Stimulated activated CD8-positive, alpha-beta memory T cell treated with anti-CD3 and anti-CD28 coated beads, Interleukin-7, amount 100 ng/mL, for 4 hours (primary cell): ENCODE measurements around the gene OTC.

Experiments
- DNase-seq, 2 donors: peaks; one replicate each; pipeline ENCODE4 v3.0.0-alpha.2; 2020; ENCODE audit warnings: low read depth in 2 of 2

Gene OTC

GRCh38 chrX:38357747-38358673 is 5.6 kb downstream of the OTC start:
- DNase-seq = no peak

GRCh38 chrX:38363046-38363445 is 10.6 kb downstream of the OTC start:
- no peak for DNase-seq

GRCh38 chrX:38365954-38366353 is 13.6 kb downstream of the OTC start:
- no peak for DNase-seq

GRCh38 chrX:38368774-38369173 is 16.4 kb downstream of the OTC start:
- DNase-seq = no peak

GRCh38 chrX:38371641-38372040 is 19.2 kb downstream of the OTC start:
- no peak for DNase-seq

- no peak for DNase-seq
Observed at GRCh38 chrX:38374431-38374830, 22.0 kb downstream of the OTC start.

- DNase-seq = no peak
Observed at GRCh38 chrX:38375891-38376290, 23.5 kb downstream of the OTC start.

- DNase-seq = no peak
Observed at GRCh38 chrX:38376747-38377146, 24.3 kb downstream of the OTC start.

GRCh38 chrX:38379088-38379487 is 26.7 kb downstream of the OTC start:
- no peak for DNase-seq

- no peak for DNase-seq
Observed at GRCh38 chrX:38382663-38383062, 30.3 kb downstream of the OTC start.

GRCh38 chrX:38400389-38400910 is 48.0 kb downstream of the OTC start:
- no peak for DNase-seq

- DNase-seq = no peak
Observed at GRCh38 chrX:38402118-38402517, 49.7 kb downstream of the OTC start.

GRCh38 chrX:38403834-38404233 is 51.4 kb downstream of the OTC start:
- no peak for DNase-seq

GRCh38 chrX:38407126-38407525 is 54.7 kb downstream of the OTC start:
- DNase-seq = no peak

- DNase-seq = no peak
Observed at GRCh38 chrX:38409289-38409688, 56.9 kb downstream of the OTC start.

GRCh38 chrX:38426785-38427184 is 74.4 kb downstream of the OTC start:
- DNase-seq = no peak

GRCh38 chrX:38431525-38431924 is 79.1 kb downstream of the OTC start:
- DNase-seq = no peak

- no peak for DNase-seq
Observed at GRCh38 chrX:38435130-38435529, 82.7 kb downstream of the OTC start.

- DNase-seq = no peak
Observed at GRCh38 chrX:38437093-38437492, 84.7 kb downstream of the OTC start.

- DNase-seq = no peak
Observed at GRCh38 chrX:38438321-38438720, 85.9 kb downstream of the OTC start.

- no peak for DNase-seq
Observed at GRCh38 chrX:38452603-38453002, 100.2 kb downstream of the OTC start.

GRCh38 chrX:38458071-38458470 is 105.7 kb downstream of the OTC start:
- no peak for DNase-seq

GRCh38 chrX:38462257-38462656 is 109.9 kb downstream of the OTC start:
- no peak for DNase-seq

GRCh38 chrX:38465686-38466085 is 113.3 kb downstream of the OTC start:
- DNase-seq = no peak
